Thyroid gland (tissue), 4 donors: ENCODE results near the gene NCBP1.

Source experiments
- CTCF ChIP-seq, 6 experiments: fragments of 200-600 bp in 3 of 6; fragments of 450-650 bp in 3 of 6; sonication (generic) in 3 of 6; IDR thresholded peaks; one replicate each; pipeline ENCODE4 v1.5.1; 2016 to 2019; ENCODE audit warnings: antibody characterized with exemption in 6 of 6, mild to moderate bottlenecking in 2 of 6, inconsistent platforms in 1 of 6, moderate library complexity in 1 of 6
- POLR2A ChIP-seq, 2 donors: fragments of 450-650 bp; IDR thresholded peaks; one replicate each; pipeline ENCODE4 v1.6.1; 2017; ENCODE audit warnings: antibody characterized with exemption in 2 of 2, mild to moderate bottlenecking in 2 of 2, moderate library complexity in 1 of 2

- TF ChIP-seq POLR2A (IDR thresholded peaks at IDR 0.05) (no peak), CTCF (IDR thresholded peaks at IDR 0.05) (no peak)
Observed at GRCh38 chr9:97697837-97698236, 64.2 kb downstream of the NCBP1 start.
